ENCODE measurements around the gene ATP11A. TPM values are rescaled to one million over a fixed set of nuclear protein-coding genes. Genes with fewer than 3 reads are reported as not detected.

ATP11A gene
- total and polyA plus RNA-seq, 9 donors, result 11.9 to 26.7 (median 21.3) TPM

DNA sequence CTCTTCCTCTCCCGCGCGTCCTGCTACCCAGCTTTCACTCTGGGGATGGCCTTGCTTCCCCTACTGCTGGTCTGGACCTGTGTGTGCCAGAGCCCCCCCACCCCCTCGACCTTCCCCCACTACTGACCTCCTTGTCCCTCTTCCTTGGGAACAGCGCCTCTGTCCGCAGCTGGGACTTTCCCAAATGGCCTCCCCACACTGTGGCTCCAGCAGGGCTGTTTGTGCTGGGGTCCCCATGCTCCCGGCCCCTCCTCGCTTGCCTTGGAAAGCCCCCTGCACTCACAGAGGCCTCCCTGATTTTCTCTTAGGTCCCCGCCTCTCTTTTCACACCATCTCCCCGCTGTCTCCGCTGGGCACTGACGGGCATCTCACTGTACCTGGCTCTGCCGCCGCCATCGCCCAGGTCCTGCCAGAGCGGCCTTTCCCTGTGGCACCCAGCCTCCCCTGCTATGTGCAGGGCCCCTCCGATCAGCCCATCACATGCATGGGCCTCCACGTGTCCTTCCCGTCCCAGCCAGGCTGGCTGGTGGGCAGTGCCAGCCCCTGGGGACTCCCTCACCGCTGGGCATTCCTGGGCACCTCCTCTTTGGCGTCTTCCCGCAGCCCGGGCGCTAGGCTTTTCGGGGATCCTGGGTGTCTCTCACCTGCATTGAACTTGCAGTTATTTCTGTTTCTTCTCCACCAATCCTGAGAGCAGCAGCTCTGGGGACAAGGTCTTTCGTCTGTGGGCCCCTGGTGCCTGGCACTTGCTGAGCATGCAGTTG is 118.7 kb downstream of the ATP11A start:
- Histone ChIP-seq H3K36me3 (ENCODE audit: control insufficient read depth, insufficient read depth, low read length) (peaks cover 8% of the 10 kb centered on the region), H3K27ac (ENCODE audit: low read length) (no peak overlapping the region), H3K27me3 (ENCODE audit: control insufficient read depth, insufficient read depth, low read length) (no peaks in the 10 kb centered on the region), H3K4me1 (ENCODE audit: control insufficient read depth, insufficient read depth, low read length) (peaks cover 4% of the 10 kb centered on the region), H3K9me3 (replicated peaks; ENCODE audit: control insufficient read depth, low read depth, low read length) (peaks cover 3% of the 10 kb centered on the region), H3K4me3 (ENCODE audit: low read length) (no peak overlapping the region)
- 90% methylated on average over 25 of the region's 26 CpGs for WGBS (ENCODE audit: insufficient coverage)
- no peak for DNase-seq

GRCh38 chr13:112809332-112810315 is 119.8 kb downstream of the ATP11A start:
- no peak for DNase-seq
- Histone ChIP-seq H3K9me3 (replicated peaks; ENCODE audit: control insufficient read depth, low read depth, low read length) (peaks cover 4% of the 10 kb centered on the region), H3K27ac (ENCODE audit: low read length) (no peak overlapping the region), H3K4me3 (ENCODE audit: low read length) (no peak overlapping the region), H3K4me1 (ENCODE audit: control insufficient read depth, insufficient read depth, low read length) (peaks cover 4% of the 10 kb centered on the region), H3K27me3 (ENCODE audit: control insufficient read depth, insufficient read depth, low read length) (no peaks in the 10 kb centered on the region), H3K36me3 (ENCODE audit: control insufficient read depth, insufficient read depth, low read length) (peaks cover 8% of the 10 kb centered on the region)
- 95% methylated on average over 26 of the region's 40 CpGs for WGBS (ENCODE audit: insufficient coverage)

- Histone ChIP-seq H3K36me3 (ENCODE audit: control insufficient read depth, insufficient read depth, low read length) (peaks cover 11% of the 10 kb centered on the region), H3K27me3 (ENCODE audit: control insufficient read depth, insufficient read depth, low read length) (no peaks in the 10 kb centered on the region), H3K4me3 (ENCODE audit: low read length) (no peak overlapping the region), H3K27ac (ENCODE audit: low read length) (no peak overlapping the region), H3K9me3 (replicated peaks; ENCODE audit: control insufficient read depth, low read depth, low read length) (peaks cover 4% of the 10 kb centered on the region), H3K4me1 (ENCODE audit: control insufficient read depth, insufficient read depth, low read length) (peaks cover 4% of the 10 kb centered on the region)
- no peak for DNase-seq
- WGBS (ENCODE audit: insufficient coverage), result 96% methylated on average over 12 of the region's 14 CpGs
Measured at GRCh38 chr13:112810608-112811007, 120.8 kb downstream of the ATP11A start.

DNA sequence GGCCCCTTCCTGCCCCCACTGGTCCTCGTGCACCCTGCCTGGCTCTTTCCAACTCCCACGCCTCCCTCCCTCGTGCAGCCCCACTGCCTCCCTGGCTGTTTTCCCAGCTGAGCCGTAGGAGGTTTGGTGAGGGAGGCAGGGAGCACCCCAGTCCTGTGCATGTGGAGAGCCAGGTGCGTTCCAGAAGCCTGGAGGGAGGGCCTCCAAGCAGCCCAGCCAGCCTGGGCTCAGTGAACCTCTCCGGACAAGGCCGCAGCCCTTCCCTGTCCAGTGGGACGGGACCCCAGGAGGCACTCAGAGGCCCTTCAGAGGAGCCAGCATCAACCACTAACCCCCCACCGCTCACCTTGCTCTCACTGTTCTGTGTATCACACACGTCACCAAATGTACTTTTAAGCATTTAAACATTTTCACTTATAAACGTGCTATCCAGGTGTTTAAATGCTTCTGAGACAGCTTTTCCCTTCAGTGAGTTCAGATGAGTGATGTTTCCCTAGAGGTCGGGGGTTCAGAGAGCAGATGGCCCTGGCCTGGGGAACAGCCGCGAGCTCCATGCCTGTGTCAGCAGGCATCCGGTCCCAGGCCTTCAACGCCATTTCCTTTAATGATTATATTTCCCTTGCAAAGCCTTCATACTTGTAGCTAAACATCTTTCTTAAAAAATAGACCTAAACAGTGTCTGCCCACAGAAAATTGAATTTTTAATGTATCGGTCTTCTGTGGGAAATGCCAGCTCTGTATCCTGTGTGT is 122.6 kb downstream of the ATP11A start:
- H3K27me3 ChIP-seq (ENCODE audit: control insufficient read depth, insufficient read depth, low read length), result no peaks in the 10 kb centered on the region
- H3K4me3 ChIP-seq (ENCODE audit: low read length), result no peak overlapping the region
- peaks cover 20% of the 10 kb centered on the region for H3K36me3 ChIP-seq (ENCODE audit: control insufficient read depth, insufficient read depth, low read length)
- H3K27ac ChIP-seq (ENCODE audit: low read length), result peak overlapping the region; percentile 47
- peaks cover 4% of the 10 kb centered on the region for H3K9me3 ChIP-seq (replicated peaks; ENCODE audit: control insufficient read depth, low read depth, low read length)
- 40% methylated on average over 9 of the region's 17 CpGs for WGBS (ENCODE audit: insufficient coverage)
- peaks cover 4% of the 10 kb centered on the region for H3K4me1 ChIP-seq (ENCODE audit: control insufficient read depth, insufficient read depth, low read length)
- DNase-seq, result peak; percentile 24

GRCh38 chr13:112813552-112813951 is 123.7 kb downstream of the ATP11A start:
- no peak overlapping the region for H3K27ac ChIP-seq (ENCODE audit: low read length)
- WGBS (ENCODE audit: insufficient coverage), result 92% methylated on average over 5 of the region's 8 CpGs
- peaks cover 27% of the 10 kb centered on the region for H3K36me3 ChIP-seq (ENCODE audit: control insufficient read depth, insufficient read depth, low read length)

DNA sequence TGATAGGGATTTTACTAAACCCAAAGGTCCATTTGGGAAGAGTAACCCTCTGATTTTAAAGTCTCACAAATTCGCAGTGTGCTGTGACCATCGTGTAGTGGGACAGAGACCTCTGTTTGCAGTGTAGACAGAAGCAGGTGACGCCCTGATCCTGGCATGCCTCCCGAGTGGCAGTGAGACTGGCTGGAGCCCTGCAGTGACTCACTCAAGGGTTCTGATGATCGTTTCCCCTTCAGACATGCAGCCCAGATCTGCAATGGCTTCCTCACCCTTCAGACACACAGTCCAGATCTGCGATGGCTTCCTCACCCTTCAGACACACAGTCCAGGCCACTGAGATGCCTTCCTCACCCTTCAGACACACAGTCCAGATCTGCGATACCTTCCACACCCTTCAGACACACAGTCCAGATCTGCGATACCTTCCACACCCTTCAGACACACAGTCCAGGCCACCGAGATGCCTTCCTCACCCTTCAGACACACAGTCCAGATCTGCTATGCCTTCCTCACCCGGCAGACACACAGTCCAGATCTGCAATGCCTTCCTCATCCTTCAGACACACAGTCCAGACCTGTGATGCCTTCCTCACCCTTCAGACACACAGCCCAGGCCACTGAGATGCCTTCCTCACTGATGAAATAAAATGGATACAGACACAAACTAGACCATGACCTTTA is 125.2 kb downstream of the ATP11A start:
- no peak for DNase-seq
- H3K9me3 ChIP-seq (replicated peaks; ENCODE audit: control insufficient read depth, low read depth, low read length), result peaks cover 6% of the 10 kb centered on the region
- no peaks in the 10 kb centered on the region for H3K27me3 ChIP-seq (ENCODE audit: control insufficient read depth, insufficient read depth, low read length)
- WGBS (ENCODE audit: insufficient coverage), result 88% methylated on average over 10 of the region's 10 CpGs
- H3K36me3 ChIP-seq (ENCODE audit: control insufficient read depth, insufficient read depth, low read length), result peaks cover 40% of the 10 kb centered on the region
- H3K4me3 ChIP-seq (ENCODE audit: low read length), result no peak overlapping the region
- no peak overlapping the region for H3K27ac ChIP-seq (ENCODE audit: low read length)
- H3K4me1 ChIP-seq (ENCODE audit: control insufficient read depth, insufficient read depth, low read length), result peaks cover 4% of the 10 kb centered on the region

More at GRCh38 chr13:112813552-112813951, 123.7 kb downstream of the ATP11A start:
- Histone ChIP-seq H3K9me3 (replicated peaks; ENCODE audit: control insufficient read depth, low read depth, low read length) (peaks cover 6% of the 10 kb centered on the region), H3K4me3 (ENCODE audit: low read length) (no peak overlapping the region), H3K27me3 (ENCODE audit: control insufficient read depth, insufficient read depth, low read length) (no peaks in the 10 kb centered on the region), H3K4me1 (ENCODE audit: control insufficient read depth, insufficient read depth, low read length) (peaks cover 4% of the 10 kb centered on the region)
- DNase-seq, result no peak

DNA sequence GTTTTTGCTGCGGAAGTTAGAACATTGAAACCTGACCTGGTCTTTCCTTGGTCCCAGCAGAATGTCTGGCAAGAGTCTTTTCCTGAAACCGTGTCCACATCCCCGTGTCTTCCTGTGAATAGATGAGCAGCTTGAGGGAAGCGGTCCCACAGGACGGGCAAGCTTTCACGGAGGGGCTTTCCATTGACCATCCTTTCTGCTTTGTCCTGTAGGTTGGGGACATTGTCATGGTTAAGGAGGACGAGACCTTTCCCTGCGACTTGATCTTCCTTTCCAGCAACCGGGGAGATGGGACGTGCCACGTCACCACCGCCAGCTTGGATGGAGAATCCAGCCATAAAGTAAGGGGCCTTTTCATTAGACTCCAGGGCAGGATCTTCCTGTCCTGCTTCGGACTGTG is 126.0 kb downstream of the ATP11A start:
- no peak for DNase-seq
- peaks cover 6% of the 10 kb centered on the region for H3K9me3 ChIP-seq (replicated peaks; ENCODE audit: control insufficient read depth, low read depth, low read length)
- H3K27ac ChIP-seq (ENCODE audit: low read length), result no peak overlapping the region
- 89% methylated on average over 12 of the region's 13 CpGs for WGBS (ENCODE audit: insufficient coverage)
- no peaks in the 10 kb centered on the region for H3K27me3 ChIP-seq (ENCODE audit: control insufficient read depth, insufficient read depth, low read length)
- H3K4me3 ChIP-seq (ENCODE audit: low read length), result no peak overlapping the region
- peaks cover 39% of the 10 kb centered on the region for H3K36me3 ChIP-seq (ENCODE audit: control insufficient read depth, insufficient read depth, low read length)
- H3K4me1 ChIP-seq (ENCODE audit: control insufficient read depth, insufficient read depth, low read length), result peaks cover 4% of the 10 kb centered on the region

- DNase-seq, result no peak
- 97% methylated on average over 34 of the region's 38 CpGs for WGBS (ENCODE audit: insufficient coverage)
- Histone ChIP-seq H3K4me1 (ENCODE audit: control insufficient read depth, insufficient read depth, low read length) (no peaks in the 10 kb centered on the region), H3K4me3 (ENCODE audit: low read length) (no peak overlapping the region), H3K9me3 (replicated peaks; ENCODE audit: control insufficient read depth, low read depth, low read length) (peaks cover 6% of the 10 kb centered on the region), H3K27me3 (ENCODE audit: control insufficient read depth, insufficient read depth, low read length) (no peaks in the 10 kb centered on the region), H3K27ac (ENCODE audit: low read length) (no peak overlapping the region), H3K36me3 (ENCODE audit: control insufficient read depth, insufficient read depth, low read length) (peaks cover 41% of the 10 kb centered on the region)
Measured at GRCh38 chr13:112818040-112818697, 128.3 kb downstream of the ATP11A start.

GRCh38 chr13:112818698-112819045 is 128.8 kb downstream of the ATP11A start:
- 93% methylated on average over 2 of the region's 7 CpGs for WGBS (ENCODE audit: insufficient coverage)
- Histone ChIP-seq H3K27ac (ENCODE audit: low read length) (no peak overlapping the region), H3K9me3 (replicated peaks; ENCODE audit: control insufficient read depth, low read depth, low read length) (peaks cover 2% of the 10 kb centered on the region), H3K4me3 (ENCODE audit: low read length) (no peak overlapping the region), H3K27me3 (ENCODE audit: control insufficient read depth, insufficient read depth, low read length) (no peaks in the 10 kb centered on the region), H3K36me3 (ENCODE audit: control insufficient read depth, insufficient read depth, low read length) (peaks cover 44% of the 10 kb centered on the region), H3K4me1 (ENCODE audit: control insufficient read depth, insufficient read depth, low read length) (no peaks in the 10 kb centered on the region)
- no peak for DNase-seq
